ENCODE results near the gene RAD51C.

GRCh38 chr17:58703137-58703915 lies 10.9 kb downstream of the RAD51C start:
- TF ChIP-seq, protein P1, sequence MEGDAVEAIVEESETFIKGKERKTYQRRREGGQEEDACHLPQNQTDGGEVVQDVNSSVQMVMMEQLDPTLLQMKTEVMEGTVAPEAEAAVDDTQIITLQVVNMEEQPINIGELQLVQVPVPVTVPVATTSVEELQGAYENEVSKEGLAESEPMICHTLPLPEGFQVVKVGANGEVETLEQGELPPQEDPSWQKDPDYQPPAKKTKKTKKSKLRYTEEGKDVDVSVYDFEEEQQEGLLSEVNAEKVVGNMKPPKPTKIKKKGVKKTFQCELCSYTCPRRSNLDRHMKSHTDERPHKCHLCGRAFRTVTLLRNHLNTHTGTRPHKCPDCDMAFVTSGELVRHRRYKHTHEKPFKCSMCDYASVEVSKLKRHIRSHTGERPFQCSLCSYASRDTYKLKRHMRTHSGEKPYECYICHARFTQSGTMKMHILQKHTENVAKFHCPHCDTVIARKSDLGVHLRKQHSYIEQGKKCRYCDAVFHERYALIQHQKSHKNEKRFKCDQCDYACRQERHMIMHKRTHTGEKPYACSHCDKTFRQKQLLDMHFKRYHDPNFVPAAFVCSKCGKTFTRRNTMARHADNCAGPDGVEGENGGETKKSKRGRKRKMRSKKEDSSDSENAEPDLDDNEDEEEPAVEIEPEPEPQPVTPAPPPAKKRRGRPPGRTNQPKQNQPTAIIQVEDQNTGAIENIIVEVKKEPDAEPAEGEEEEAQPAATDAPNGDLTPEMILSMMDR (IDR thresholded peaks at IDR 0.05) = no peak
- TF ChIP-seq POLR2A (IDR thresholded peaks at IDR 0.05) = no peak

All from uterus (tissue), 2 donors.